Duodenal mucosa (tissue), 2 donors: Measurements from ENCODE around the gene PINLYP.
"Not testable (repeated sequence)": the region's sequence is repeated elsewhere in the genome, so short reads cannot be mapped to it uniquely, and the experiment has no call there.

Experiments
- H3K27ac ChIP-seq: one replicate; pipeline ENCODE4 v1.7.0; 2013; ENCODE audit warnings: low read depth, low read length
- H3K27me3 ChIP-seq, 2 donors: one replicate each; pipeline ENCODE4 v1.7.0; 2013; ENCODE audit warnings: low read length in 2 of 2, control low read depth in 1 of 2; ENCODE audit not compliant: insufficient read depth in 2 of 2, control insufficient read depth in 1 of 2
- H3K36me3 ChIP-seq, 2 donors: one replicate each; pipeline ENCODE4 v1.7.0; 2013; ENCODE audit warnings: low read length in 2 of 2, control low read depth in 1 of 2; ENCODE audit not compliant: insufficient read depth in 2 of 2, control insufficient read depth in 1 of 2
- H3K4me1 ChIP-seq, 2 donors: one replicate each; pipeline ENCODE4 v1.7.0; 2013; ENCODE audit warnings: low read length in 2 of 2, control low read depth in 1 of 2; ENCODE audit not compliant: insufficient read depth in 2 of 2, control insufficient read depth in 1 of 2
- H3K4me3 ChIP-seq, 2 donors: one replicate each; pipeline ENCODE4 v1.7.0; 2013; ENCODE audit warnings: low read length in 2 of 2, low read depth in 1 of 2
- H3K9ac ChIP-seq, 2 donors: one replicate each; pipeline ENCODE4 v1.7.0; 2013; ENCODE audit warnings: low read length in 2 of 2, low read depth in 1 of 2
- H3K9me3 ChIP-seq, 2 donors: one replicate each; pipeline ENCODE4 v1.7.0; 2013; ENCODE audit warnings: low read length in 2 of 2, control low read depth in 1 of 2; ENCODE audit not compliant: control insufficient read depth in 1 of 2

The PINLYP gene

DNA sequence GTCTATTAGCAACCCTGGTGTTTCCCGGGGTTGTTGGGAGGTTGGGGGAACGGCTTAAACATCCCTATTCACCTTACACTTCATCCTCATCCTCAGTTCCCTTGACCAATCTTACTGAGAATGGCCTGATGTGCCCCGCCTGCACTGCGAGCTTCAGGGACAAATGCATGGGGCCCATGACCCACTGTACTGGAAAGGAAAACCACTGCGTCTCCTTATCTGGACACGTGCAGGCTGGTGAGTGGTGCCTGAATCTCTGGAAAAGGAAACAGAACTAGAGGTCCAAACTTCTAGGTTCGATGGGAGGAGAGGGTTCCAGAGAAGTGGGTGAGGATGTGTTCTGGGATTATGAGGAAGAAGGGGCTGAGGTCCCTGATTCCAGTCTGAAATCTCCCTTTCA is 5.9 kb downstream of the PINLYP start:
- Histone ChIP-seq H3K9ac (peak overlapping the region; percentile 30 to 48), H3K4me1 (peaks cover 0 to 12% of the 10 kb centered on the region in 2 donors), H3K27ac (no peak overlapping the region), H3K27me3 (no peaks in the 10 kb centered on the region), H3K9me3 (no peaks in the 10 kb centered on the region), H3K36me3 (peaks cover 0 to 4% of the 10 kb centered on the region in 2 donors), H3K4me3 (peak overlapping the region; percentile 46 to 74)

DNA sequence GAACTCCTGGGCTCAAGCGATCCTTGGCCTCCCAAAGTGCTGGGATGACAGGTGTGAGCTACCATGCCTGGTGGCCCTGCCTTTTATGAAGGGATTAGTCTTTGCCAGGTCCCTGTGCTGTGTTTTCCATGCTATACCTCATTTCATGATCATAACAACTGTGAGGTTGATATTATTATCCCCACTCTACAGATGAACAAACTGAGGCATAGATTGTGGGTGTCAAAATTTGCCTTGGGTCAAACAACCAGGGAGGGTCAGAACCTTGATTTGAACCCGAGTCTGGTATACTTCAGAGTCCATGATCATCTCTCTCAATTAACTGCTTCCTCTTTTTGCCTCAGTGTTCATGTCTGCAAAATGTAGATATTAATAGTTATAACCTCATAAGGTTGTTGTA is 6.9 kb downstream of the PINLYP start:
- H3K36me3 ChIP-seq: peaks cover 0 to 4% of the 10 kb centered on the region in 2 donors
- no peak overlapping the region for H3K4me3 ChIP-seq
- H3K27ac ChIP-seq: no peak overlapping the region
- H3K9ac ChIP-seq: no peak overlapping the region
- H3K27me3 ChIP-seq: no peaks in the 10 kb centered on the region
- no peaks in the 10 kb centered on the region for H3K9me3 ChIP-seq
- H3K4me1 ChIP-seq: peaks cover 0 to 12% of the 10 kb centered on the region in 2 donors

DNA sequence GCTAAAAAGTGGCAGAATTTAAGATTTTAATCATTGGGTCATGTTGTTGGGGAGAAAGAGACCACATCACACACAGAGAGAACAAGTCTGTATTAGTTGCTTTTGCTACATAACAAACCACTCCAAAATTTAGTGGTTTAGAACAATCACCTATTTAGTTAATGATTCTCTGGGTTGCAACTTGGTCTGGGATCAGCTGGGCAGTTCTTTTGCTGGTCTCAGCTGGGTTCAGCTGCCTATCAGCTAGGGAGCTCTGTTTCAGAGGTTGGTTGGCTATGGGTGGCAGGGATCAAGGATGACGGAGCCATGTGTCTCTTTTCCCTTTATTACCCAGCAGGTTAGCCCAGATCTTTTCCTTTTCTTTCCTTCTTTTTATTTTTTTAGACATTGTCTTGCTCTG is 8.9 kb downstream of the PINLYP start:
- peaks cover 0 to 9% of the 10 kb centered on the region in 2 donors for H3K36me3 ChIP-seq
- H3K9ac ChIP-seq: no peak overlapping the region
- H3K9me3 ChIP-seq: no peaks in the 10 kb centered on the region
- H3K27me3 ChIP-seq: no peaks in the 10 kb centered on the region
- peaks cover 0 to 12% of the 10 kb centered on the region in 2 donors for H3K4me1 ChIP-seq
- H3K4me3 ChIP-seq: no peak overlapping the region
- no peak overlapping the region for H3K27ac ChIP-seq

DNA sequence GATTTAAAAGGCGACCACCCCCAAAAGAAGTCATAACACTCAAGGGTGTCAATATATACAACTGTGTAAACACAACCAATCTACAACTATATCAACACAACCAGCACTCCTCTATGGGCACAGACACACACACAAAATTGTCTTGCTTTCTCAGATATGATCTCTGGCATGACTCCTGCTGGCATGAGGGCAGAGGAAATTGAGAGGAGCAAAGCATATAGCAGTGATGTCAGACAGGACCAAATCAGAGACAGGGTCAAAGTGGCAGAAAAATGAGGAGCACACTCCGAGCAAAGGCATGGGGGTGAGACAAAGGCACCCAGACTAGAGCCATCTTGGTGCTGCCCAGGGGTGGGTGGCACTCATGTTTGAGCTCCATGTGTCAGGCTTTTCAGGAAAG is 10.7 kb downstream of the PINLYP start:
- peaks cover 0 to 8% of the 10 kb centered on the region in 2 donors for H3K4me1 ChIP-seq
- no peaks in the 10 kb centered on the region for H3K9me3 ChIP-seq
- H3K27me3 ChIP-seq: no peaks in the 10 kb centered on the region
- H3K27ac ChIP-seq: no peak overlapping the region
- H3K9ac ChIP-seq: no peak overlapping the region
- H3K36me3 ChIP-seq: peaks cover 0 to 9% of the 10 kb centered on the region in 2 donors
- H3K4me3 ChIP-seq: no peak overlapping the region

DNA sequence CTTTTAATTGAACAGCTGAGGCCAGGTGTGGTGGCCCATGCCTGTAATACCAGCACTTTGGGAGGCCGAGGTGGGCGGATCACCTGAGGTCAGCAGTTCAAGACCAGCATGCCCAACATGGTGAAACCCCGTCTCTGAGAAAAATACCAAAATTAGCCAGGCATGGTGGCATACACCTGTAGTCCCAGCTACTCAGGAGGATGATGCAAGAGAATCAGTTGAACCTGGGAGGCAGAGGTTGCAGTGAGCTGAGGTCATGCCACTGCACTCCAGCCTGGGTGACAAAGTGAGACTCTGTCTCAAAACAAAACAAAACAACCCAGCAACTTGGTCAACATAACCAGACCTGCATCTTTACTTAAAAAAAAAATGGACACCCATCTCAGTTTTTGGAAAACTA is 11.4 kb downstream of the PINLYP start:
- peaks cover 0 to 13% of the 10 kb centered on the region in 2 donors for H3K36me3 ChIP-seq
- H3K27ac ChIP-seq, H3K9ac ChIP-seq, H3K27me3 ChIP-seq, H3K4me3 ChIP-seq, H3K9me3 ChIP-seq, H3K4me1 ChIP-seq: not testable (repeated sequence)

DNA sequence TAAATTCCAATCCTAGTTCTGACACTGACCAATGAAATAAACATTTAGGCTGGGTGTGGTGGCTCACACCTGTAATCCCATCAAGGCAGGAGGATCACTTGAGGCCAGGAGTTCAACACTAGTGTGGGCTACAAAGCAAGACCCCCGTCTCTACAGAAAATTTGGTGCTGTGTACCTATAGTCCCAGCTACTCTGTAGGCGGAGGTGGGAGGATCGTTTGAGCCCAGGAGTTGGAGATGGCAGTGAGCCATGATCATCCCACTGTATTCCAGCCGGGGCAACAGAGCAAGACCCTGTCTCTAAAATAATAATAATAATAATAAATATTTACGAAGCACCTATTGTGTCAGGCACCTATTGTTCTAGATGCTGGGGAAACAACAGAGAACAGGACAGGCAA is 13.7 kb downstream of the PINLYP start:
- H3K4me3 ChIP-seq: no peak overlapping the region
- no peak overlapping the region for H3K9ac ChIP-seq
- H3K27me3 ChIP-seq: no peaks in the 10 kb centered on the region
- H3K9me3 ChIP-seq: no peaks in the 10 kb centered on the region
- peaks cover 6 to 10% of the 10 kb centered on the region in 2 donors for H3K4me1 ChIP-seq
- H3K27ac ChIP-seq: no peak overlapping the region
- H3K36me3 ChIP-seq: peaks cover 7 to 26% of the 10 kb centered on the region in 2 donors

DNA sequence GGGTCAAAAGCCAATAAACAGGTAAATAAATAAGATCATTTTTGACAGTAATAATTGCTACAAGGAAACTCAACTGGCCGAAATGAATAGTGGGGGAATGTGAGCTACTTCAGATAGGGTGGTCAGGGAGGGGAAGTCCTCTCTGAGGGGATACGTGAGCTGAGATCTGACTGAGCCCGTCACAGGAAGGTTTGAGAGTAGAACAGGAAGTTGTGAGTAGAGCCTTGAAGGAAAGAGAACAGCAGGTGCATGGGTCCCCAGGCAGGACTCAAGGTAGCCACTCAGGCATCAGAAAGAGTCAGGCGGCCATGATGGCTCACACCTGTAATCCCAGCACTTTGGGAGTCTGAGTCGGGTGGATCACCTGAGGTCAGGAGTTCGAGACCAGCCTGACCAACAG is 14.1 kb downstream of the PINLYP start:
- Histone ChIP-seq H3K36me3 (peaks cover 7 to 26% of the 10 kb centered on the region in 2 donors), H3K9ac (no peak overlapping the region), H3K27ac (no peak overlapping the region), H3K4me1 (peaks cover 9 to 11% of the 10 kb centered on the region in 2 donors), H3K27me3 (no peaks in the 10 kb centered on the region), H3K9me3 (no peaks in the 10 kb centered on the region), H3K4me3 (no peak overlapping the region)

DNA sequence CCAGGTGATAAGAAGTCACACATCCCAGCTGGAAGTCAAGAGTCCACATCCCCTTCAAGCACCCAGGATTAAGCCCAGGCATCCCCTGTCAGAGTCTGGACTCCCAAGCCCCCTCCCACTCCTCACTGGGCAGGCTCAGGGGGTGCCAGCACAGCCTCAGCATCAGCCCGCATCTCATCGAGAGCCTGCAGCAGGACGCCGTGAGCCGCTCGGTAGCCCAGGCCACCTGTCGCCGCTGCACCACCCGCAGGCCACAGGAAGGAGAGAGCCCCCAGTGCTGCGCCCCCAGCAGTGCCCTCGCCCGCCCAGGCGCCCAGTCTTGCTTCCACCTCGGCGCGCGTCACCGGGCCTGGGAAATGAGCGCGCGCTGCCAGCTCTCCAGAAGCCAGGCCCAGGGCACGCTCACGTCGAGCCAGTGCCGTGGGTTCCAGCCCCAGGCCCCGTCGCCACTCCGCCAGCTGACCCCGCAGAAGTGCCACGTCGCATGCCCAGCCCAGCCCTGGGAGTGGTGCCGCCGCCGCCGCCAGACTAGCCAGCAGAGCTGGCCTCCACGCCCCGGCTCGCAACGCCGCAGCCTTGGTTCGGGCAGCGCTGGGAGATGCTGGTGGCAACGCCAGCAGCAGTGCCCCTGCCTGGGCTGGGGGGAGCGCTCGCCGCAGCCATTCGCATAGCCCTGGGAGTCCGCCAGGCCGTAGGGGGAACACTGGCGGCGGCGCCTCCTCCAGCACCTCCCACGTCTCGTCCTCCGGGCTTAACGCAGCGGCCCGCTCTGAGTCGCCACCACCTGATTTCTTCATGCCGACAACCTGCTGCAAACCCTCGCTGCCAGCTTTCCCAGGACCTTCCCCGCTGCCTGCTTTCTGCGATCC is 16.5 kb downstream of the PINLYP start:
- Histone ChIP-seq H3K9ac (no peak overlapping the region), H3K36me3 (peaks cover 7 to 22% of the 10 kb centered on the region in 2 donors), H3K9me3 (no peaks in the 10 kb centered on the region), H3K27me3 (no peaks in the 10 kb centered on the region), H3K4me1 (peaks cover 15 to 22% of the 10 kb centered on the region in 2 donors), H3K27ac (no peak overlapping the region), H3K4me3 (no peak overlapping the region)

DNA sequence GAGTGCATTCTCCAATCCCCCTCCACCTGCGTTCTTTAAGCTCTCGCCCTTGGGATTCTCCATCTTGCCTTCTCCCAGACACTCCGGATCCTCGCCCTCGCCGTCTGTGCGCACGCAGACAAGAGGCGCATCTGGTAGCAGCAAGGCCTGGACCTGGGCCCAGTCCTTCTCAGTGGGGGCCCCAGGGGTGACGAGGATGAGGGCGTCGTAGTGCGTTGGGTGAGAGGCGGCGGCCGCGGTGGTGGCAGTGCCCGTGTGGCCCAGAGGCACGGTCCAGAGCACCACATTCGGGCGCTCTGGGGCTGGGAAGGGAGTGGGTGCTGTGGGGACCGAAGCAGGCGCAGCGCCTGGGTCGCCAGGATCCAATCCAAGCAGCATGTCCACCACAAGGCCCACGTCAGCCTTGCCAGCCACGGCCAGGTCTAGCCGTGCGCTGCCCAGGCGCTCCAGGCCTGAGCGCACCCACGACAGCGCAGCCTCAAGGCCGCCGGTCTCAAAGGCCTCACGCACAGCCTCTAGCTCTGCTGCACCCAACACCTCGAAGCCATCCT is 17.3 kb downstream of the PINLYP start:
- Histone ChIP-seq H3K9me3 (no peaks in the 10 kb centered on the region), H3K4me3 (no peak overlapping the region), H3K36me3 (peaks cover 7 to 22% of the 10 kb centered on the region in 2 donors), H3K4me1 (peaks cover 22 to 30% of the 10 kb centered on the region in 2 donors), H3K27ac (no peak overlapping the region), H3K27me3 (no peaks in the 10 kb centered on the region), H3K9ac (no peak overlapping the region)

DNA sequence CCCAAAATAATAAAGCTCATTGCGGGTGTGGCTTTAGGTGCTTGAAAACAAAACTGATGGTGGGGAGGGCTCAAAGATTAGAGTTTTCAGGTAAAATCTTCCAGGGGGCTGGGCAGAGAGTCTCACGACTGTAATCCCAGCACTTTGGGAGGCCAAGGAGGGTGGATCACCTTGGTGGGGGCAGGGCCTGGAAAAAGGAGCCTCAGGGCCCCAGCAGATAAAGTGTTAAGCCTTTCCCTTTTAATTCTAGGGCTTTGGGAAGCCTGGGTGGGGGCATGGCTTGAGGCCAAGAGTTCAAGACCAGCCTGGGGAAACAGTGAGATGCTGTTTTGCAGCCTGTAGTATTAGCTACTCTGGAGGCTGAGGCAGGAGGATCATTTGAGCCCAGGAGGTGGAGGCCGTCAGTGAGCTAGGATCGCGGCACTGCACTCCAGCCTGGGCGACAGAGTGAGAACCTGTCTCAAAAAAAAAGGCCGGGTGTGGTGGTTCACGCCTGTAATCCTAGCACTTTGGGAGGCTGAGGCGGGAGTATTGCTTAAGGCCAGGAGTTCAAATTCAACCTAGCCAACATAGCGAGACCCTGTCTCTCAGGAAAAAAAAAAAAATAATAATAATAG is 18.6 kb downstream of the PINLYP start:
- H3K36me3 ChIP-seq: peaks cover 7 to 23% of the 10 kb centered on the region in 2 donors
- H3K9me3 ChIP-seq: no peaks in the 10 kb centered on the region
- H3K4me3 ChIP-seq: peak overlapping the region in 1 of 2 donors; percentile 79
- H3K4me1 ChIP-seq: peaks cover 28 to 32% of the 10 kb centered on the region in 2 donors
- no peaks in the 10 kb centered on the region for H3K27me3 ChIP-seq
- no peak overlapping the region for H3K9ac ChIP-seq
- no peak overlapping the region for H3K27ac ChIP-seq
